Liver (tissue), 9 donors: ENCODE data around the gene DOCK2. TPM values are rescaled to one million over a fixed set of nuclear protein-coding genes. Genes with fewer than 3 reads are reported as not detected.

ENCODE experiments used
- DNase-seq: peaks from one replicate; pipeline ENCODE4 v3.0.0-alpha.2; 2017; ENCODE audit warnings: low spot score
- H3K27ac ChIP-seq, 2 donors: one replicate each; pipeline ENCODE4 v1.7.0; 2013; ENCODE audit warnings: inconsistent platforms in 2 of 2, low read length in 2 of 2, control low read depth in 1 of 2, low read depth in 1 of 2, mild to moderate bottlenecking in 1 of 2
- H3K27me3 ChIP-seq, 4 donors: one replicate each; pipeline versions ENCODE4 v1.6.1 to v1.7.0; 2013; ENCODE audit warnings: low read length in 3 of 4, inconsistent platforms in 1 of 4, mild to moderate bottlenecking in 1 of 4, moderate library complexity in 1 of 4; ENCODE audit not compliant: control insufficient read depth in 4 of 4, insufficient read depth in 4 of 4
- H3K36me3 ChIP-seq, 4 donors: one replicate each; pipeline versions ENCODE4 v1.6.1 to v1.7.0; 2013; ENCODE audit warnings: low read length in 3 of 4, mild to moderate bottlenecking in 3 of 4, low read depth in 1 of 4, moderate library complexity in 1 of 4; ENCODE audit not compliant: control insufficient read depth in 4 of 4, insufficient read depth in 3 of 4
- H3K4me1 ChIP-seq, 4 donors: one replicate each; pipeline versions ENCODE4 v1.6.1 to v1.7.0; 2013; ENCODE audit warnings: low read length in 3 of 4, mild to moderate bottlenecking in 3 of 4, moderate library complexity in 1 of 4; ENCODE audit not compliant: control insufficient read depth in 4 of 4, insufficient read depth in 4 of 4
- H3K4me3 ChIP-seq, 3 donors: one replicate each; pipeline versions ENCODE4 v1.6.1 to v1.7.0; 2013; ENCODE audit warnings: low read length in 3 of 3, control low read depth in 1 of 3, low read depth in 1 of 3, mild to moderate bottlenecking in 1 of 3
- H3K9ac ChIP-seq, 2 donors: one replicate each; pipeline ENCODE4 v1.7.0; 2013; ENCODE audit warnings: low read length in 2 of 2, mild to moderate bottlenecking in 2 of 2, moderate library complexity in 2 of 2, control low read depth in 1 of 2, low read depth in 1 of 2
- H3K9me3 ChIP-seq, 4 donors: one replicate each; pipeline versions ENCODE4 v1.6.1 to v1.7.0; 2013; ENCODE audit warnings: low read length in 3 of 4; ENCODE audit not compliant: control insufficient read depth in 4 of 4
- ATF3 ChIP-seq: IDR thresholded peaks from 2 replicates; pipeline ENCODE4 v1.6.1; 2016; ENCODE audit warnings: antibody characterized with exemption
- EGR1 ChIP-seq, 2 donors: IDR thresholded peaks; 2 replicates each; pipeline ENCODE4 v1.6.1; 2016 to 2018; ENCODE audit warnings: antibody characterized with exemption in 2 of 2, low read depth in 2 of 2
- FOXA1 ChIP-seq: IDR thresholded peaks from 2 replicates; pipeline ENCODE4 v1.6.1; 2016; ENCODE audit warnings: antibody characterized with exemption
- FOXA2 ChIP-seq: IDR thresholded peaks from 2 replicates; pipeline ENCODE4 v1.6.1; 2016; ENCODE audit warnings: antibody characterized with exemption
- GABPA ChIP-seq, 2 donors: IDR thresholded peaks in 1 of 2; conservative IDR thresholded peaks in 1 of 2; 2 replicates each; pipeline ENCODE4 v1.6.1; 2016; ENCODE audit warnings: antibody characterized with exemption in 2 of 2, mild to moderate bottlenecking in 1 of 2, moderate library complexity in 1 of 2
- HNF4A ChIP-seq, 2 donors: conservative IDR thresholded peaks; 2 replicates each; pipeline ENCODE4 v1.6.1; 2016; ENCODE audit warnings: antibody characterized with exemption in 2 of 2, mild to moderate bottlenecking in 2 of 2
- HNF4G ChIP-seq: IDR thresholded peaks from 2 replicates; pipeline ENCODE4 v1.6.1; 2016; ENCODE audit warnings: antibody characterized with exemption
- JUND ChIP-seq, 2 donors: IDR thresholded peaks; 2 replicates each; pipeline ENCODE4 v1.6.1; 2016; ENCODE audit warnings: antibody characterized with exemption in 2 of 2
- MAX ChIP-seq: IDR thresholded peaks from 2 replicates; pipeline ENCODE4 v1.6.1; 2016; ENCODE audit warnings: antibody characterized with exemption
- NR2F2 ChIP-seq: IDR thresholded peaks from 2 replicates; pipeline ENCODE4 v1.6.1; 2016; ENCODE audit warnings: antibody characterized with exemption
- RAD21 ChIP-seq, 2 donors: IDR thresholded peaks; 2 replicates each; pipeline ENCODE4 v1.6.1; 2016; ENCODE audit warnings: antibody characterized with exemption in 2 of 2, mild to moderate bottlenecking in 2 of 2
- REST ChIP-seq: IDR thresholded peaks from 2 replicates; pipeline ENCODE4 v1.6.1; 2016; ENCODE audit warnings: antibody characterized with exemption, mild to moderate bottlenecking
- RXRA ChIP-seq, 2 donors: IDR thresholded peaks; 2 replicates each; pipeline ENCODE4 v1.6.1; 2017 to 2018; ENCODE audit warnings: antibody characterized with exemption in 2 of 2, mild to moderate bottlenecking in 1 of 2
- SP1 ChIP-seq: IDR thresholded peaks from 2 replicates; pipeline ENCODE4 v1.6.1; 2018; ENCODE audit warnings: antibody characterized with exemption, mild to moderate bottlenecking
- TAF1 ChIP-seq: conservative IDR thresholded peaks from 2 replicates; pipeline ENCODE4 v1.6.1; 2016; ENCODE audit warnings: antibody characterized with exemption, mild to moderate bottlenecking
- YY1 ChIP-seq: IDR thresholded peaks from 2 replicates; pipeline ENCODE4 v1.6.1; 2016; ENCODE audit warnings: antibody characterized with exemption, mild to moderate bottlenecking
- ZBTB33 ChIP-seq: IDR thresholded peaks from 2 replicates; pipeline ENCODE4 v1.6.1; 2016; ENCODE audit warnings: antibody characterized with exemption
- WGBS: extraction: QIAGEN DNeasy Blood & Tissue Kit; methylation state at CpG from one replicate; pipeline ENCODE4 v1.1.7; 2013; 5-methylcytosine and 5-hydroxymethylcytosine counted together
- polyA plus RNA-seq, 2 donors: library from polyadenylated mRNA; stranded (reverse) in 1 of 2; unstranded in 1 of 2; fragments of 200-250 nt in 1 of 2; fragments of >200 nt in 1 of 2; fragmentation: Nextera tagmentation in 1 of 2; extraction: Ambion mirVana in 1 of 2; gene quantifications; one replicate each; pipeline versions ENCODE4 v1.2.1 to v1.2.3, GENCODE V29; 2013 to 2015
- total RNA-seq, 2 donors: library from RNA; depleted of rRNA; stranded (reverse); fragments of >200 nt; gene quantifications; one replicate each; pipeline ENCODE4 v1.2.3, GENCODE V29; 2014
- TF ChIP-seq, protein P1 (sequence below): fragments of 150-350 bp; IDR thresholded peaks from 2 replicates; pipeline ENCODE4 v1.5.1; 2017; ENCODE audit warnings: improper control_type of control experiment, low read depth, low read length; ENCODE audit not compliant: missing input control
- donor health status: healthy.
- donor health status: healthy.
- donor health status: healthy.
- donor health status: healthy.
- donor health status: healthy.

DOCK2 gene
- total and polyA plus RNA-seq, 4 donors: 2.3 to 26.6 (median 8.2) TPM

DNA sequence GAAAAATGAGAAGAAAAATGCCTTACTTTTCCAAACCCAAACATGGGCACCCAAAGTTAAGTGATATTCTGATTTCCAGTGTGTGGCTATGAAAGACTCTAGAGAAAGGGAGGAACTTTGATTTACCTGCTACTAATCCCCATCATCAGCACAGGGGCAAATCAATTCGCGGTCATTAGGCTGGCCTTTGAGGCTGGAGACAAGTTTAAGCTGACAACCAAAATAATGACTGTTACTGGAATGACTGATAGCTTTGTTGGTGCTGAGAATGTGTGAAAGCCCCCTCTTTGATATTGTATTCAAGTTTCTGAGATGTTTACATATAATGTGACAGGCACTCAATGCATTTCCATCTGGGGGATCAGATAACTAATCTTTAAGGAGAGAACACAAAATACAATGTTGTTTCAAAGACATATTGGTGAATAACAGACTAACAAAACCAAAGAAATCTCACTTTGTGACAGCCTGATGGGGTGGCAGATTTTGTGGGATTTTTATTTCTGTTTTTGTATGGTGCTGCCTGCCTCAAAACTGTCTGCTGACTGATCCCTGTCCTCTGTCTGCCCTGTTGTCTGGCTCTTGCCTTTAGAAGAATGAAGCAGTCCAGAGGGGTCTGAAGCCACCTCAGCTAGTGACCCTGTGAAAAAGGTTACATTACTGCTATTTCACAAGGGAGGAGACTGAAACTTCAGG, 355.9 kb downstream of the DOCK2 start:
- Histone ChIP-seq H3K4me1 (no peaks in the 10 kb centered on the region), H3K27ac (no peak overlapping the region), H3K9me3 (no peaks in the 10 kb centered on the region), H3K9ac (no peak overlapping the region), H3K36me3 (peaks cover 0 to 5% (median 0%) of the 10 kb centered on the region in 4 donors), H3K27me3 (peaks cover 0 to 5% (median 0%) of the 10 kb centered on the region in 4 donors), H3K4me3 (no peak overlapping the region)
- DNase-seq: no peak
- no peak for TF ChIP-seq NR2F2
- TF ChIP-seq HNF4G: no peak
- TF ChIP-seq EGR1 (IDR thresholded peaks at IDR 0.05; ENCODE audit: low read depth in 2 of 2): no peak
- TF ChIP-seq, protein P1, sequence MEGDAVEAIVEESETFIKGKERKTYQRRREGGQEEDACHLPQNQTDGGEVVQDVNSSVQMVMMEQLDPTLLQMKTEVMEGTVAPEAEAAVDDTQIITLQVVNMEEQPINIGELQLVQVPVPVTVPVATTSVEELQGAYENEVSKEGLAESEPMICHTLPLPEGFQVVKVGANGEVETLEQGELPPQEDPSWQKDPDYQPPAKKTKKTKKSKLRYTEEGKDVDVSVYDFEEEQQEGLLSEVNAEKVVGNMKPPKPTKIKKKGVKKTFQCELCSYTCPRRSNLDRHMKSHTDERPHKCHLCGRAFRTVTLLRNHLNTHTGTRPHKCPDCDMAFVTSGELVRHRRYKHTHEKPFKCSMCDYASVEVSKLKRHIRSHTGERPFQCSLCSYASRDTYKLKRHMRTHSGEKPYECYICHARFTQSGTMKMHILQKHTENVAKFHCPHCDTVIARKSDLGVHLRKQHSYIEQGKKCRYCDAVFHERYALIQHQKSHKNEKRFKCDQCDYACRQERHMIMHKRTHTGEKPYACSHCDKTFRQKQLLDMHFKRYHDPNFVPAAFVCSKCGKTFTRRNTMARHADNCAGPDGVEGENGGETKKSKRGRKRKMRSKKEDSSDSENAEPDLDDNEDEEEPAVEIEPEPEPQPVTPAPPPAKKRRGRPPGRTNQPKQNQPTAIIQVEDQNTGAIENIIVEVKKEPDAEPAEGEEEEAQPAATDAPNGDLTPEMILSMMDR: no peak
- TF ChIP-seq HNF4A (conservative IDR thresholded peaks at IDR 0.05): no peak
- TF ChIP-seq RXRA (IDR thresholded peaks at IDR 0.05): no peak
- no peak for TF ChIP-seq YY1
- no peak for TF ChIP-seq GABPA (IDR thresholded peaks at IDR 0.05 in 1 of 2, conservative IDR thresholded peaks at IDR 0.05 in 1 of 2)
- no peak for TF ChIP-seq JUND (IDR thresholded peaks at IDR 0.05)
- no peak for TF ChIP-seq SP1
- no peak for TF ChIP-seq TAF1
- no peak for TF ChIP-seq FOXA1
- no peak for TF ChIP-seq REST
- TF ChIP-seq ZBTB33: no peak
- TF ChIP-seq ATF3: no peak
- no peak for TF ChIP-seq MAX
- no peak for TF ChIP-seq FOXA2
- no peak for TF ChIP-seq RAD21 (IDR thresholded peaks at IDR 0.05)
- WGBS: 51% methylated on average over 2 of the region's 2 CpGs
